Measurements from ENCODE around the gene FREM3.

DNA sequence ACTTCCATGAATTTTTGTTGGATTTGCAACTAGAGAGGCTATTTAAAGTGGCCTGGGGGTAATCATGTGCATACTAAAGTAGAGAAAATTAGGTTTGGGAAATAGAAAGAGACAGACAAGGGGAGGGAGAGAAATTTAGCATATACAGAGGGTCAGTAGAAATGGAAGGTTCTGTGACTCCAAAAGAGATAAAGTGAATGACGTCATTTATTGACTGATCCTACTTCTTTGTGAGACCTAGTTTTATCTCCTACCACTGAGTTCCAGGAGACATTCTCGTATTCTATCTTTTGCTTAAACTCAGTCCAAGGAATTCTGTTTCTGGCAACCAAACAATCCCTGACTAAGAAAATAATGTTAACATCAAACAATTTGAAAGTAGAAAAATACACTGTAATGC is 42.4 kb upstream of the FREM3 start:
- TF ChIP-seq, protein P1, sequence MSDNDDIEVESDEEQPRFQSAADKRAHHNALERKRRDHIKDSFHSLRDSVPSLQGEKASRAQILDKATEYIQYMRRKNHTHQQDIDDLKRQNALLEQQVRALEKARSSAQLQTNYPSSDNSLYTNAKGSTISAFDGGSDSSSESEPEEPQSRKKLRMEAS (IDR thresholded peaks at IDR 0.05; ENCODE audit: low read depth, low read length) = no peak
- TF ChIP-seq, protein P2, sequence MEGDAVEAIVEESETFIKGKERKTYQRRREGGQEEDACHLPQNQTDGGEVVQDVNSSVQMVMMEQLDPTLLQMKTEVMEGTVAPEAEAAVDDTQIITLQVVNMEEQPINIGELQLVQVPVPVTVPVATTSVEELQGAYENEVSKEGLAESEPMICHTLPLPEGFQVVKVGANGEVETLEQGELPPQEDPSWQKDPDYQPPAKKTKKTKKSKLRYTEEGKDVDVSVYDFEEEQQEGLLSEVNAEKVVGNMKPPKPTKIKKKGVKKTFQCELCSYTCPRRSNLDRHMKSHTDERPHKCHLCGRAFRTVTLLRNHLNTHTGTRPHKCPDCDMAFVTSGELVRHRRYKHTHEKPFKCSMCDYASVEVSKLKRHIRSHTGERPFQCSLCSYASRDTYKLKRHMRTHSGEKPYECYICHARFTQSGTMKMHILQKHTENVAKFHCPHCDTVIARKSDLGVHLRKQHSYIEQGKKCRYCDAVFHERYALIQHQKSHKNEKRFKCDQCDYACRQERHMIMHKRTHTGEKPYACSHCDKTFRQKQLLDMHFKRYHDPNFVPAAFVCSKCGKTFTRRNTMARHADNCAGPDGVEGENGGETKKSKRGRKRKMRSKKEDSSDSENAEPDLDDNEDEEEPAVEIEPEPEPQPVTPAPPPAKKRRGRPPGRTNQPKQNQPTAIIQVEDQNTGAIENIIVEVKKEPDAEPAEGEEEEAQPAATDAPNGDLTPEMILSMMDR (IDR thresholded peaks at IDR 0.05; ENCODE audit: low read depth, low read length) = no peak
- no peak for TF ChIP-seq MYC (IDR thresholded peaks at IDR 0.05; ENCODE audit: low read depth, low read length)

Measured in NB4 (cell line).